NCI-H2196 treated with DMSO at 0.1 percent for 48 hours (cell line): ENCODE measurements around the gene ANKRD39.
A peak's percentile ranks its signal among the peaks of the same experiment; 100 is the strongest.
"Not testable (repeated sequence)": the region's sequence is repeated elsewhere in the genome, so short reads cannot be mapped to it uniquely, and the experiment has no call there.

ENCODE experiments used
- DNase-seq: peaks from one replicate; lab custom pipeline; 2025; ENCODE audit not compliant: unreplicated experiment; lab: John Stamatoyannopoulos, UW

The ANKRD39 gene

DNA sequence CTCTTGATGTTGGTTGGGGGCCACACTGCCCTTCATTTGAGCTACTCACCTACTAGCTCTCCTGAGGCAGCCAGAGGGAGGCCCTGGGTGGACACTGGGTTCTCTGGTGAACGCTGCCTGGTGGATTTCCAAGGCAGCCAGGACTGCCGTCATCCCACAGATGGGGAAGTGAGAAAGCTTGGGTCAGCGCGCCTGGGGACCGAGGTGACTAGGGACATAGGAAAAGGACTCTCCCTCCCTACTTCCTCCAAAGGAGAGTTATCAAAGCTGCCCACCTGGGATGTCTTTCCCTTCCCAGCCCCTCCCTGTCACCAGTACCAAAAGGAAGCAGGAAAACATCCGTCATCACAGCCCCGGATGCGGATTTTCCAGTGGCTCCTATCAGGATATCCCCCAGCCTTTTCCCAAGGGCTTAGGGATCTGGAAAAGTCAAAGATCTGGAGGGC lies 15.9 kb upstream of the ANKRD39 start:
- DNase-seq = no peak

DNA sequence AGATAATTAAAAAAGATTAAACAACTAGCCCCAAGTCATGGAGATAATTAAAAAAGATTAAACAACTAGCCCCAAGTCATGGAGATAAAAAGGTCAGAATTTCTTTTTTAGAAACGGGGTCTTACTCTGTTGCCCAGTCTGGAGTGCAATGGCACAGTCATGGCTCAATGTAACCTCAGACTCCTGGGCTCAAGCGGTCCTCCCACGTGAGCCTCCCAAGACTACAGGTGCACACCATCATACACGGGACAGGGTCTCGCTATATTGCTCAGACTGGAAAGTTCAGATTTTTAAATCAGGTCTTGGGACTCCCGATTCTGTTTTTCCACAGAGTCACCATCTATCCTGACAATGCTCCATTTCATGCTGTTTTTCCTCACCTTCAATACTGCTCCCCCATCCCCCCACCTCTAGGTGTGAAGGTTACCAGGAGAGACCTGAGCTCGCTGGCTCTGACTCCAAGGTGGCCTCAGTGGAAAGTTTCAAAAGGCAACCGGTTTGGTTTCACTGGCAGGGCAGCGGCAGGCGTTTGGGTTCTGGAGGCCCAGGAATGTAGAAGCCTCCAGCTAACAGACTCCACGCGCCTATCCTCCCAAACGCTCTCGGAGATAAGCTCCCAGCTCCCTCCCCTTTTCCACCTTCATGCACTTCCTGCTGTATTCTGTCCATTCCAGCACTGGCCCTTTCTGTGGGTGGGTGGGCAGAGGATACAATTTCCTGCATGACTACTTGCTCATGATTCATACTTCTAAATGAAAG lies 15.0 kb upstream of the ANKRD39 start:
- no peak for DNase-seq

DNA sequence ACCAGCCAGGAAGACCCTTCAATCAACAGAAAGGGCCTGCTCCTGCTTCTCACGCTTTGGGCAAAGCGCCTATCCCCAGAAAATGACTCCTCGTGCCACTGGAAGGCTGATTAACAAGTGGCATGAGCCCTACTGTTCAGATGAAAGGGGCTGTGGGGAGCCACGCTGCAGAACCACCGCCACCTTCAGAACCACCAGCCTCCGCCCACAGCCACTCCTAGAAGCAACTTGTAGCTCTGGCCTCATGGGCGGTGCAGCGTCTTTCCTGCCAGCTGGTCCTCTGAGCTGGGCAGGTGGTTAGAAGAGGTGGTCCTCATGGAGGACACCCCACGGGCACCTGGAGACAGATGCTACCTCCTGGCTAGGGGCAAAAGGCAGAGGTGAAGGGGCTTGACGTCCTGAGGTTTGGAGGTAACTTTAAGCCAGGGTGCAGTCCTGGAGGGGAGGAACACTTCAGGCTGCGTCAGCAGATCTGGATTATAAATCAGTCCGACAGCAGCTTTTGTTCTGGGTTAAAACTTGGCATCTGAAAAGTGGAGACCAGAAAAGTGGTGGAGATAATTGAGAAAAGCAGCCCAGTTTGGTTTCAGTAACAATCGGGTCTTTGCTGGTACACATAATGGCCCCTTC lies 12.9 kb upstream of the ANKRD39 start:
- DNase-seq = peak; percentile 47

DNA sequence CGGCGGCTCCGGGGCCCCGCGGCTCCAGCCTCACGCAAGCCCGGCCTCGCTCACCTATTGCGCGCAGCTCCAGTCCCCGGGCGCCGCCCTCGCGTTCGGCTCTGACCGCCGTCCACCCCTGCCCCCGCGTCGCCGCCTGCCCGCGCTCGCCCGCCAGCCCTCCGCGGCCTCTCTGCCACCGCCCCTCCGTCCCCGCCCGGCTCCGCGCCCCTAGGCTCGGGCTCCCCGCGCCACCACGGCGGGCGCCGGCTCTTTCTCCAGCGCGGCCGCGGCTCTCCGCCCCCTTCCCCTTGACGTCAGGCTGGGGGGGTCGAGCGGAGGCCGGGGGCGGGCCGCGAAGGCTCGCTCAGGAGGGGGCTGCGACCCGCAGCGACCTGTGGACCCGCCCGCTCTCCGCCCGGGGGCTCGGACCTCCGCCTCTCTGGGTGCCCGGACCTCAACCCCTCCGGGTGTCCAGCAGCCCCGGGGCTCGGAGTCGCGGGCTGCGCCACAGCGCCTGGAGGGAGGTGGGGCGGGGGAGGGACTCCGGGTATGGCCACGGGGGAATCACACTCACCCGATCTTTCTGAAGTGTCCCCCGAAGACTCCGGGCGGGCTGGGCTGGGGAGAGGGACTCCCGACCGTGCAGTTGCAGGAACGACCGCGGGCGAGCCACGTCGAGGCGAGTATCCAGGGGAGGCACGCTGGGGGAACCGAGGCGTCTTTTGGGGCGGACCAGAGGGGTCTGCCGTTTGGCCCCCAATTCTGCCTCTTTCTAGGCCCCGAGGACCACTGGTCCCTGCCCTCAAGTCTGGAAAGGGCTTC lies 12.2 kb upstream of the ANKRD39 start, which contains the start of gene SEMA4C:
Gene SEMA4C (minus strand): TSS at position 259 of the 804 bp plus-strand sequence. CDS start 2,194 bp downstream, outside the sequence.
- DNase-seq = no peak

DNA sequence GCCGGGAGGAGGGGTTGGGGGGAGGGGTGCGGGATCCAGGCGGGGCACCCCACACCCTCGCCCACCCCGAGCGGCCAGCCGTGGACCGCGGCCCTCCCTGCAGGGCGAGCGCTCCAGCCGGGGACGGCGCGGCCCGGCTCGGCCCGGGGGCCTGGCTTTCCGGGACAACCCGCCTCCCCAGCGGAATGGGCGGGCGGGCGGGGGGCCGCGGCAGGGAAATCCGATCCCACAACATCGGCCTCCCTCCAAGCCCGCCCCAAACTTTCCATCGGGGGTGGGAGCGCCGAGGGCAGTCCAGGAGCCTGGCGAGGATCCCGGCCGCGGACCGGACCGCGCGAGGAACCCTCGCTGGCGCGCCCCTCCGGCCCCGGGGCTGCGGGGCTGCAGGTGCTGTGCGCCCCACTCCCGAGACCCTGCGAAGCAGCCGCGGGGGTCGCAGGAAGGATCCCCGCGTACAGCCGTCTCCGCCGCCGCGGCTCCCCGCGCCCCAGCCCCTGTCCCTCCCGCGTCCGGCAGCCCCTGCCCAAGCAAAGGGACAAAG lies 11.5 kb upstream of the ANKRD39 start:
- no peak for DNase-seq

DNA sequence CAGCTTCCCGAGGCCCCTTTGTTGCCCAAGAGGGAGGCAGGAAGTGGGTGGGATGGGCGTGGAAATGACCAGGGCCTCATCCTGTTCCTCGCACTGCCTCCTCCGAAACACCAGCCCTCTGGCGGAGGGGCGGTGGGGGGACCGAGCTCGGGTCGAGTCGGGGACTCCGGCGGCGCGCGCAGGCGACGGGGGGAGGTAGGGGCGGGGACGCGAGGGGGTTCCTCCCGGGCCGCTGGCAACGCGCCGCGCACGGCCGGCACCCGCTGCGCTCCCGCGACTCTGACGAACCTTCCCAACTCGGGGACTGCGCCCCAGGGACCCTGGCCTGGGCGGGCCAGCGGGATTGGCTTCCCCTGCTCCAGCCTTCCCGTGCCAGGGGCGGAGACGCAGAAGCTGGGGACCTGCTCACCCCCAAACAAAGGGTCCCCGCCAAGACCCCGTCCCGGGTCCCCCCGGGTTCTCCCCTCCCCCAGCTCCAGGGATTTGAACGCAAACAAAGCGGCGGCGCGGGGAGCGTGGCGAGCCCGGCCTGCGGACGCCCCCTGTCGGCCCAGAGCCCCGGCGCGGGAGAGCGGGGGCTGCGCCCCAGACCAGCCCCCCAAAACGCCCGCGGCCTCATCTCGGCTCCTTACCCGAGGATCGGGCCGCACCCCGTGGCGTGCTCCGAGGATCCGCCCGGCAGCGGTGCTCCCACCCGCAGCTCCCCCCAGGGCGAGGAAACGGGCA lies 10.9 kb upstream of the ANKRD39 start:
- peak; percentile 37 for DNase-seq

DNA sequence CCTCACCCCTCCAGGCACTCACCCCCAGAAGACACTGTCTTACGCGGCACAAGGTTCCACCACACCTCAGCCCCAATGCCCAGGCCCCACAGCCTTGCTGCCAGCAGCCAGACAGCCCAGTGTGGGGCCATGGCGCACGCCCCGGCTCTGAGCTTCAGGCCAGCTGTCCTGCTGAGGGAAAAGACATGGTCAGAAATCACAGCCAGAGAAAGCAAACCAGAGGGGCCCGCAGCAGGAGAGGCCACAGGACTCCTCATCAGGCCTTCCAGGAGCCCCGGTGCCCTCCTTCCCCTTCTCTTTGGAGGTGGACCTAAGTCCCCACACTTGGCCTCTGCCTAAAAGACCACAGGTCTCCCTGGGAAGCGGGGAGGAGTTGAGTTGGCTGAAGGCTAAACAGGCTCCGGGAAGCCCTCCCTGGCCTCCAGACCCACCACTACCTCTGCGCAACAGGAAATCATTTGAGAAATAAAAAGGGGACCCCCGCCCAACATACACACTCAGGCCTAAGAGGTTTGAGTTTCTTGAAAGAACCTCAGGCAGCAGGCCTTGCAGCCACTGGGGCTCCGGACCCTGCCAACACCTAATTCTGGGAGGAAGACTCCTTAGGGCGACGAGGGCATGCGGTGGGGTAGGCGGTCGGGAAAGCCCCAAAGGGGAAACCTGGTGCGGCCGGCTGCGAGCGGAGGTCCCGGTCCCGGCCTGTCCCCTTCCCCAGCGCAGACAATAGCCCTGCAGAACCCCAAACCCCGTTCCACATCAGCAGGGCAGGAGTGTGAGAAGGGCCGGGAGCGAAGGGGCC lies 10.1 kb upstream of the ANKRD39 start:
- DNase-seq = no peak

DNA sequence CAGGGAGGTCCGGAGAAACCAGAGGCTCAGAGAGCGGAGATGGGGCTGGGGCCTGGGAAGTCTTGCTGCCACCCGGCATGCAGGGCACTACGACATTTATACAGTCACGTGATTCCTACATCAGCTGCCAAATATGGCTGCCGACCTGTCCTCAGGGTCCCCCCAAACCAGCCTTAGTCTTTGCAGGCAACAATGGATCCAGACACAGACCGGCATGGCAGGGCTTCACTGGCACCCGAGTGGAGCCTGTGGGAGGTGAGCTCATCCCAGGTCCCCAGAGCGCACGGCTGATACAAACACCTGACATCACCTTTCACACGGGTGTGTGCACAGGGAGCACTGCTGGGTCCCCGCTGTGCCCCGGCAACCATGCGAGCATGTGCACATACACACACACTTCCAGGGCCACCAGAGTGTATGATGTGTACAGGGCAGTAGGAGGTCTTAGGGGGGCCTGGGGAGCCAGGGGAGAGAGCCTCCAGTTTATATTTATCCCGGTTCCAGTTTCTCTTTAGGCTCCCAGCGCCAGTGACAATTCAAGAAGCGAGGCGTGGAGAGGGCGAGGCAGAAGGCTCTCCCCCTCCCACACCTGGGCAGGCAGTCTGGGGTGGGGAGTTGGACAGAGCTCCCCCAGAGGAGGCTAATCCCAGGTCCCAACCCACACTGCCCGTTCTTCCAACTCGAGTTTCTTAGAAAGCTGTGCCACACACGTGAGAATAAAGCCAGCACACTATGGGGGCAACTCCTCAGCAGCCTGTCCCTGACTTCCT lies 9.4 kb upstream of the ANKRD39 start:
- DNase-seq = no peak

DNA sequence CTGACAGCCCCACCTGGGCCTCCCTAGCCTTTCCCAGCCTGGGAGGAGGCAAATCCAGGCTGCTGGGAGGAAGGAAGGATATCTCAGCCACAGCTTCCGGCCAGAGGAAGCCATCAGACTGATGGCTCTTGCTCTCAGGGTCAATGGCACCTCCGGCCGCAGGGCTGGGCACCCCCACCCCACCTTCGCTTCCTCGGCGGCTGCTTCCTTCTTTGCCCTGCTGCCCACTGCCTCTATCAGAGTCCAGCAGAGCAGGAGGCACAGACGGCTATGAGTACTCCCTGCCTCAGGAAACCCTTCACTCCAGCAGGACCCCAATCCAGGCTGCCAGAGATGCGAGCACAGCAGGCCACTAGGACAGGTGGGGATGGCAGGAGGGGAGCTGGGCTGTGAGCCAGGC lies 8.8 kb upstream of the ANKRD39 start:
- no peak for DNase-seq

DNA sequence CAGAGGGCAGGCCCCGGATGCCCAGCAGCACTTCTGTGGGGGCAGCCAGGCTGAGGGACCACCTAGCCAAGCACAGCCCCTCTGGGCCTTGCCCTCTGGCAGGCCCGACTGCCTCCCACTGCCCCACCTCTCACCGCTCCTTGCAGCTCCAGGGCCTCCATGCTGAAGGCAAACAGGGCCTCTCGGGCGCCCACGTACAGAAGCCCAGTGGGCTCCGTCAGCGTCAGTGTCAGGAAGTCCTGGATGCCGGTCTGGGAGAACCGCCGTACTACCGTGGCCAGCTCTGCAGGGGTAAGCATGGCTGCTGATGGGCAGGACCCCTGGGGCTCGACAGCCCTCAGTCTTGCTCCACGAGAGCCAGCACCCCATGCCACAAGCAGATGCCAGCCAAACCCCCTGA lies 8.3 kb upstream of the ANKRD39 start:
- DNase-seq = no peak

DNA sequence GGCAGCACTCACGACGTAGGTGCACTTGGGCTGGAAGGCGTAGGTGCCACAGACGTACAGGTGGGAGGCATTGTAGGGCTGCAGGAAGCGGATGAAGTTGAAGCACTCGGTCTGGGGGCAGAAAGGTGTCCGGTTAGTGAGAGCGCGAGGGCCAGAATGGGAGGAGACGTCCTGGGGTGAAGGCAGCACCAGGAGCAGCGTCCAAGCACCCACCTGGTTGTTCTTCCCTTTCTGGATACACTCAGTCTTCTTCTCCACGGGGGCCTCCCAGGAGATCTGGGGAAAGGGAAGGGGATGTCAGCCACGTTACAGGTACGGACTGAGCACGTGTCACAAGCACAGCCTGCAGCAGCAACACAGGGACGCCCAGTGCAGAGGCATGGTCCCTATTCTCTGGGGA lies 7.8 kb upstream of the ANKRD39 start:
- no peak for DNase-seq

DNA sequence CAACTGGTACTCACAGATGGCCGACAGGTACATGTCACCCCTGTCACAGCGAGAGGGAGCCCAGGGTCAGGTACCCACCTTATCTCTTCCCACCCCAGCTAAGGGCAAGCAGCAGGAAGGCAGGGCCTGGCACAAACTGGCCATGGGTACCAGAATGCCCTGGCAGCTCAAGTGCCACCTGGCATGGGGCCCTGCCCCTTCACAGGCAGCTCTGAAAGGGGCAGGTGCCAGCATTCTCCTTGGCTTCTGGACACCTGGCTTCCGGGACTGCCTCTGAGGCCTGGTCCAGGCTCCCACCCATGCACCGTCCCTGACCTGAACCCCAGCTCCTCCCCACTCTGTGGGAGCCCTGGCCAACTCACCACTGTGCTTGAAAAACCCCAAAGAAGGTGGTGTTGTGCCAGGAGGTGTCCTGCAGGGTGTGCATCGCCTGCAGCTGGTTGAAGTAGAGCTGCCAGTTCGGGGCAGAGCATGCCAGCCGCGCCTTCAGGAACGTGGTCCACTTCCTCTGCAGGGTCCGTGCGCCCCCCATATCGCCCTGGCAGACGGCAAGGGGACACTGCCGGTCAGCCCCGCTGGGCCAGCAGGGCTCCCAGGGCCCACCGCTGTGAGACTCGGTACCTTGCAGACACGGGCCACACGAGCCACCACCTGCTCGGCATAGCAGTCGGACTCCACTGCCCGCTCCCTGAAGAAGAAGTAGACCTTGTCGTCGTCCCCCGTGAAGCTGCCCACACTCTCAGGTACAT lies 6.7 kb upstream of the ANKRD39 start:
- peak; percentile 88 for DNase-seq

DNA sequence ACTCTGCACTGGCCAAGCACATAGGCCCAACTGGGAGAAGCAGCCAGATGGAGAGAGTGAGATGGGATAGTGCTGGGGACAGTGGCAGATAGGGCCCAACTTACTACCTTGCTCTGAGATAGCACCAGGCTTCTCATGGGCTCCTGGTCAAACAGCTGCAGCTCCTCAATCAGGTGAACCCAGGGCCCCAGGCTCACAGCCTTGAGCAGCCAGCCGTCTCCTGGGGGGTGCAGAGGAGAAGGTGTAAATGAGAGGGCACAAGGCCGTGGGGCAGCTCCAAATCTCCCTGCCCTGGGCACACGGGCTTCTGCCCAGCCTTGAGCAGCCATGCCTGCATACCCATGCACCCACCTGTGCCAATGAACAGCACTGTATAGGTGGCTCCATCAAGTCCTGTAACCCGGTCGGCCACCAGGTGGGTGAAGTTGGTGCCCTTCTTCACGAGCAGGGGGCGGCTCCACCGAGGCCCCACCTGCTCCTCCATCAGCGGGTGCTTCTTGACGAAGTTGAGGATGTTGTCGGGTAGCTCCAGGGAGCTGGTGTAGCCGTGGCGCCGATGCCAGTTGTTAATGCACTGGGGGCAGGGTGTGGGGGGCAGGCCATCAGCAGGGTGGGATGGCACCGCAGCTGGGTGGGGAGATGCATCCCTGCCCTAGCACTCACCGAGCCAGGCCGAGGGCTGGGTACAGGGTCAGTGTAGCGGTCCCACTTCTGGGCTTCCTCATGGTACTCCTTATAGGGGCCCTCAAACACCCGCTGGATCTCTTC lies 5.9 kb upstream of the ANKRD39 start:
- DNase-seq = no peak

DNA sequence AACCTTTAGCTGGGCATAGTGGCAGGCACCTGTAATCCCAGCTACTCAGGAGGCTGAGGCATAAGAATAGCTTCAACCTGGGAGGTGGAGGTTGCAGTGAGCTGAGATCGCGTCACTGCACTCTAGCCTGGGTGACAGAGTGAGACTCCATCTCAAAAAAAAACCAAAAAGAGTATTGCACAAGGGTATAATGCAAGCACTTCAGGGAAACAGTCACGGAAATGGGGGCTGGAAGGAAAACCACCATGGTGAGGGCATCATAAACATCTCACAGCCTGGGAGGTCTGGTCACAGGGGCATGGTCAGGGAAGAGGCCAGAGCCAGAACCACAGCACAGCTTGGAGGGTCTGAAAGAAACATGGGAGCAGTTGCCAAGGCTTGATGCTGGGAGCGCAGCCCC lies 5.2 kb upstream of the ANKRD39 start:
- not testable (repeated sequence) for DNase-seq

DNA sequence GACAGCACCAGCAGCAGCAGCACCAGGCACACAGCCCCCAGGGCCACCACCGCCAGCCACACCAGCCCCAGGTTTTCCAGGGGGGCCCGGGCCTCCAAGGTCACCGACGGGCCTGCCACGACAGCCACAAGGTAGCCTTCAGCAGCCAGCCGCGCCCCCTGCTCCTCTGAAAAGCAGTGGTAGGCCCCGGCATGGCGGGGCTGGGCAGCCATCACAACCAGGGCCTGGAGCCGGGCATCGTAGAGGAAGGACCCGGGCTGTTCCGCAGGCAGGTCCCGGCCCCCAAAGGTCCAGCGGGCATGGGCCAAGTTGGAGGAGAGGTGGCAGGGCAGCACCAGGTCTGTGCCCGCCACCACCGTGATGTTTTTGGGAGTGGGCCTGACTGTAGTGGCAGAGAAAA lies 3.3 kb upstream of the ANKRD39 start:
- DNase-seq = no peak

DNA sequence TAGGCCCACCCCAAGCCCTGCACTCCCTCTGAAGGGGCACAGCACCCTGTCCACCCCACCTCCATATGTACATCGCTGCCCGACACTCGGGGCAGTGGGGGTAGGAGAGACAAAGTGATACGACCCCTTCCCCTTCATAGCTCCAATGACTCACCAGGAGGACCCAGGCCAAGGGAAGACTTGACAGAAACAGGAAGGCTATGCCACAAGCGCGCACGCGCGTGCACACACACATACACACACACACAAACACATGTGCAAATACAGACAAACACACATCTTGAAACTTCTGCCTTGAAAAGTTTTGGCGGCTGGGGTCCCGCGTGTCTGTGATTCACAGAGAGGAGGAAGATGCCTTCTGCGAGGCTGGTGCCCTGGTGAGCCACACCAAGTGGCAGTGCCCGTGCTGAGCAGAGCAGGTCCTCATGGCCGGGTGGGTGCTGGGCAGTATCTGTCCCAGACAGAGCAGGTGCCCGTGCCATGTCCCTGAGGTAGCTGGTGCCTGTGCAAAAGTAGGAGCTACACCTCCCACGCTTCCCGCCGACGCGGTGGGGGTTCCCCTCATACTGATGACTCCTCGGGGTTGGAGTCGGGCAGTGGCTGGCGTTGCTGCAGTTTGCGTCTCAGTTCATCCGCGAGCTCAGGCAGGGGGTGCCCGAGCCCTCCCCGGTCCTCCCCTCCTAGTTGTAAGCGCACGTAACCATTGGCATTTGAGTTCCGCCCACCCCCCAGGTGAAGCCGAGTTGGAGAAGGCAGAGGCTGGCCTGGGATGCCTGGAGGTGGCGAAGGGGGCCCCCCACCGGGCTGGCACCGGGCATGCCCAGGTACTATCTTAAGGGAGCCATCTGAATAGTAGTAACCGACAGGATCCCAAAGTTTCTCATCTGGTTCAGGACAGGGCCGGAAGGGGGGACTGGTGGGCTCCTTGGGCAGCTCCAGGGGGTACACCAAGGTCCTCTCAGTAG lies 2.5 kb upstream of the ANKRD39 start:
- DNase-seq = no peak

DNA sequence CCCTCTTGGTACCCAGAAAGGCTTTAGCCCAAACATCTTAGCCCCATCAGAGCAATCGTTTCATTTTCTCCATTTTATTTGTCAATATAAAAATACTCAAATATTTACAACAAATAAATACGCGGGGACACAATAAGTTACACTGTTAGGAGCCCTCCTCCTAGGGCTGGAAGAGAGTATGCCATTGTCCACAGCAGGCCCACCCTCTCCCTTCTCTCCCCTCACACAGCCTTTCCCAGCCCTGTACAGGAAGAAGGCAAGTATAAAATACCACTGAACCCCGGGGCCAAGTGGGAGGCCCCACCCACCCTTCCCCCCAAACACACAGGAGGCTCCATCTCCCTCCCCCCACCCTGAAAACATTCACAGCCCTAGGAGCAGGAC lies 1.9 kb upstream of the ANKRD39 start:
- DNase-seq = no peak
